ENCODE data around the gene PRSS50. TPM values are rescaled to one million over a fixed set of nuclear protein-coding genes. Genes with fewer than 3 reads are reported as not detected.
A peak's percentile ranks its signal among the peaks of the same experiment; 100 is the strongest.

Gene PRSS50
- total RNA-seq, 1 donor from 2014 or later = not detected

- peak; percentile 36 for DNase-seq
Measured at GRCh38 chr3:46690798-46691197, 26.9 kb downstream of the PRSS50 start.

- no peak for DNase-seq
Measured at GRCh38 chr3:46685446-46685845, 32.2 kb downstream of the PRSS50 start.

GRCh38 chr3:46684891-46685290 lies 32.8 kb downstream of the PRSS50 start:
- no peak for DNase-seq

- no peak for DNase-seq
Measured at GRCh38 chr3:46682974-46683373, 34.7 kb downstream of the PRSS50 start.

- DNase-seq = no peak
Measured at GRCh38 chr3:46681856-46682540, 35.7 kb downstream of the PRSS50 start.

- no peak for DNase-seq
Measured at GRCh38 chr3:46681387-46681786, 36.3 kb downstream of the PRSS50 start.

- DNase-seq = no peak
Measured at GRCh38 chr3:46680298-46680826, 37.3 kb downstream of the PRSS50 start.

- DNase-seq = no peak
Measured at GRCh38 chr3:46679681-46680080, 38.0 kb downstream of the PRSS50 start.

GRCh38 chr3:46678280-46678679 lies 39.4 kb downstream of the PRSS50 start:
- DNase-seq = no peak

GRCh38 chr3:46677411-46677726 lies 40.3 kb downstream of the PRSS50 start:
- DNase-seq = no peak

- no peak for DNase-seq
Measured at GRCh38 chr3:46676601-46677410, 40.9 kb downstream of the PRSS50 start.

- peak; percentile 23 for DNase-seq
Measured at GRCh38 chr3:46675843-46676567, 41.7 kb downstream of the PRSS50 start.

- no peak for DNase-seq
Measured at GRCh38 chr3:46675426-46675825, 42.2 kb downstream of the PRSS50 start.

- no peak for DNase-seq
Measured at GRCh38 chr3:46674031-46674845, 43.4 kb downstream of the PRSS50 start.

GRCh38 chr3:46673151-46674030 lies 44.3 kb downstream of the PRSS50 start:
- no peak for DNase-seq

GRCh38 chr3:46672349-46672695 lies 45.3 kb downstream of the PRSS50 start:
- DNase-seq = no peak

- DNase-seq = no peak
Measured at GRCh38 chr3:46671541-46672348, 45.9 kb downstream of the PRSS50 start.

GRCh38 chr3:46670891-46671427 lies 46.7 kb downstream of the PRSS50 start:
- no peak for DNase-seq

GRCh38 chr3:46670000-46670890 lies 47.4 kb downstream of the PRSS50 start:
- no peak for DNase-seq
